Mammary epithelial cell (primary cell): ENCODE results near the gene MLIP.

Experiments used
- CTCF ChIP-seq, 2 donors: IDR thresholded peaks in 1 of 2; conservative IDR thresholded peaks in 1 of 2; 2 replicates each; pipeline ENCODE4 v1.5.1; 2011 to 2012; ENCODE audit warnings: inconsistent platforms in 2 of 2, low read length in 2 of 2, mild to moderate bottlenecking in 2 of 2, control low read depth in 1 of 2, low read depth in 1 of 2; ENCODE audit not compliant: insufficient read depth in 1 of 2; ENCODE audit errors: extremely low read depth in 1 of 2
- EZH2 ChIP-seq: IDR thresholded peaks from 2 replicates; pipeline ENCODE4 v1.6.1; 2012; ENCODE audit warnings: low read length, inconsistent platforms, borderline replicate concordance

DNA sequence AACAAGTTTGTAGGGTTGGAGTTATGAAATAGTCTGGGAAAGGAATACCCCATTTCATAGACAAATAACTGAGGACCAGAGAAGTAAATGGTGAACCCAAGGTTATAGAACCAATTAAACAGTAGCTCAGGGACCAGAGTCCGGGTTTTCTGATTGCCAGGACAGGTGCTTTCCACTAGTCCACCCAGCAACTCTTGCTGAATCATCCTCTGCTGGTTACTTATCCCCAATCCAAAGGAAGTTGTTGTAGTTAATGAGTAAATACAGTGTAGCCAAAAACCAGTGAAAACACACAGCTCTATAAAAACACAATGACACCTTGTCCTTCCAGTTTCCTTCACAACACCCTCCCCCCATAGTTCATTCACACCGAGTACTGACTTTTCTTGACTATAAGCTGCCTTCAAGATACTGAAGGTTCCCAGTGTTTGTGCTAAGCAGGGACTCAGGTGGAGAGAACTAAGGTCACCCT is 196.2 kb downstream of the MLIP start:
- TF ChIP-seq CTCF (conservative IDR thresholded peaks at IDR 0.05 in 1 of 2, IDR thresholded peaks at IDR 0.05 in 1 of 2; ENCODE audit: extremely low read depth in 1 of 2, insufficient read depth in 1 of 2, low read depth in 1 of 2, low read length in 2 of 2) (no peak), EZH2 (no peak)
